HepG2 (cell line): Measurements from ENCODE around the gene AUTS2. TPM values are rescaled to one million over a fixed set of nuclear protein-coding genes. Genes with fewer than 3 reads are reported as not detected.

ENCODE experiments used
- ATAC-seq: fragments of 200-7000 bp; cut with Tn5 transposase; 3 replicates; pipeline ENCODE4 v1.9.1; 2020; ENCODE audit warnings: mild to moderate bottlenecking, moderate library complexity
- BruUV-seq: library from RNA; stranded (reverse); fragments of 400-500 nt; replicated peaks from 2 replicates; lab custom pipeline; 2021; lab: Mats Ljungman, UMichigan
- CTCF ChIA-PET: fragments of 300-600 bp; formaldehyde crosslinking; extraction: SDS; loops from one replicate; lab custom pipeline; 2021; ENCODE audit warnings: low total read pairs, inconsistent platforms, low intra/inter-chr PET ratio; lab: Yijun Ruan, JAX
- POLR2A ChIA-PET: fragments of 350-600 bp; sonication (Branson Sonifier 250); formaldehyde crosslinking; loops from one replicate; lab custom pipeline; 2020; ENCODE audit warnings: antibody characterized with exemption, inconsistent platforms; lab: Yijun Ruan, JAX
- DNase-seq: peaks from one replicate; pipeline ENCODE4 v3.0.0-alpha.2; 2015; ENCODE audit warnings: low spot score
- FAIRE-seq: peaks from 3 replicates; lab custom pipeline; 2011; peaks lifted over from hg19 to GRCh38; lab: Jason Lieb, UNC
- H2AFZ ChIP-seq: one replicate; pipeline ENCODE4 v1.6.1; 2011; ENCODE audit warnings: low read length, inconsistent platforms
- H3K27ac ChIP-seq: fragments of 300-600 bp; 3 replicates; pipeline ENCODE4 v1.8.0; 2011; ENCODE audit warnings: mixed run types, mild to moderate bottlenecking, mixed read lengths, low read length, inconsistent platforms; ENCODE audit not compliant: insufficient read depth; ENCODE audit errors: extremely low read length
- H3K27me3 ChIP-seq, 2 experiments: fragments of 200-600 bp in 1 of 2; 2 replicates in 1 of 2; 3 replicates in 1 of 2; pipeline versions ENCODE4 v1.6.0 to v1.8.0; 2011; ENCODE audit warnings: low read length in 2 of 2, mild to moderate bottlenecking in 2 of 2, moderate library complexity in 2 of 2, inconsistent platforms in 1 of 2; ENCODE audit not compliant: insufficient read depth in 2 of 2, control insufficient read depth in 1 of 2
- H3K36me3 ChIP-seq, 2 experiments: fragments of 200-600 bp in 1 of 2; replicated peaks in 1 of 2; 2 replicates in 1 of 2; 3 replicates in 1 of 2; pipeline versions ENCODE4 v1.5.1 to v1.8.0; 2011; ENCODE audit warnings: low read length in 2 of 2, inconsistent platforms in 1 of 2; ENCODE audit not compliant: insufficient read depth in 2 of 2, control insufficient read depth in 1 of 2
- H3K4me1 ChIP-seq: 2 replicates; pipeline ENCODE4 v1.5.1; 2012; ENCODE audit warnings: low read length, inconsistent platforms; ENCODE audit not compliant: insufficient read depth
- H3K4me2 ChIP-seq: 2 replicates; pipeline ENCODE4 v1.6.0; 2011; ENCODE audit warnings: low read depth, low read length, inconsistent platforms
- H3K4me3 ChIP-seq, 3 experiments: fragments of 200-600 bp in 1 of 3; sonication (generic), shearing (Covaris generic) in 1 of 3; replicated peaks in 1 of 3; 2 replicates each; pipeline ENCODE4 v1.5.1; 2011 to 2016; ENCODE audit warnings: low read length in 3 of 3, inconsistent platforms in 2 of 3, low read depth in 2 of 3, mild to moderate bottlenecking in 2 of 3, control low read depth in 1 of 3, mixed read lengths in 1 of 3; ENCODE audit not compliant: insufficient read depth in 1 of 3
- H3K79me2 ChIP-seq: one replicate; pipeline ENCODE4 v1.6.1; 2011; ENCODE audit warnings: low read length, inconsistent platforms; ENCODE audit not compliant: insufficient read depth
- H3K9ac ChIP-seq: 2 replicates; pipeline ENCODE4 v1.6.0; 2011; ENCODE audit warnings: mild to moderate bottlenecking, low read depth, low read length, inconsistent platforms; ENCODE audit not compliant: insufficient read depth
- H3K9me3 ChIP-seq: 2 replicates; pipeline ENCODE4 v1.5.1; 2012; ENCODE audit warnings: mild to moderate bottlenecking, low read length
- H4K20me1 ChIP-seq: 2 replicates; pipeline ENCODE4 v1.6.0; 2011; ENCODE audit warnings: inconsistent platforms, mild to moderate bottlenecking, low read length, moderate library complexity; ENCODE audit not compliant: insufficient read depth
- JUND ChIP-seq: sonication (generic); formaldehyde crosslinking; IDR thresholded peaks from 2 replicates; pipeline ENCODE4 v1.8.0; 2022; ENCODE audit warnings: mild to moderate bottlenecking, missing genetic modification reagents
- KDM1A ChIP-seq: IDR thresholded peaks from 2 replicates; pipeline ENCODE4 v1.6.1; 2016; ENCODE audit warnings: missing compliant biosample characterization
- RORA ChIP-seq: sonication (generic); formaldehyde crosslinking; IDR thresholded peaks from 2 replicates; pipeline ENCODE4 v1.5.0; 2020; ENCODE audit warnings: mild to moderate bottlenecking, missing genetic modification reagents, moderate library complexity
- SYNCRIP ChIP-seq: fragments of 200-400 bp; formaldehyde crosslinking; IDR thresholded peaks from 2 replicates; pipeline ENCODE4 v1.6.1; 2018; ENCODE audit warnings: mild to moderate bottlenecking, low read depth, low read length; ENCODE audit not compliant: insufficient read depth
- TAF15 ChIP-seq: fragments of 200-400 bp; formaldehyde crosslinking; IDR thresholded peaks from one replicate; pipeline ENCODE4 v1.6.1; 2018; ENCODE audit warnings: mild to moderate bottlenecking, low read depth, low read length; ENCODE audit not compliant: poor library complexity, severe bottlenecking
- TOE1 ChIP-seq: sonication (generic); formaldehyde crosslinking; IDR thresholded peaks from 2 replicates; pipeline ENCODE4 v1.4.0; 2020; ENCODE audit warnings: mild to moderate bottlenecking, missing genetic modification reagents
- ZNF230 ChIP-seq: sonication (generic); formaldehyde crosslinking; IDR thresholded peaks from 2 replicates; pipeline ENCODE4 v1.4.0; 2020; ENCODE audit warnings: mild to moderate bottlenecking, missing genetic modification reagents
- ZNF569 ChIP-seq: sonication (generic); formaldehyde crosslinking; IDR thresholded peaks from 2 replicates; pipeline ENCODE4 v1.5.0; 2020; ENCODE audit warnings: mild to moderate bottlenecking, missing genetic modification reagents, moderate library complexity, borderline replicate concordance
- ZNF775 ChIP-seq: sonication (generic); formaldehyde crosslinking; IDR thresholded peaks from 2 replicates; pipeline ENCODE4 v1.4.0; 2020; ENCODE audit warnings: missing genetic modification reagents, mild to moderate bottlenecking, moderate library complexity, borderline replicate concordance
- WGBS: methylation state at CpG from one replicate; pipeline ENCODE4 v1.1.6; 2017; ENCODE audit warnings: low lambda C conversion rate; 5-methylcytosine and 5-hydroxymethylcytosine counted together
- in situ Hi-C: cut with HindIII; loops from 2 replicates; pipeline ENCODE4 v1.10.0; 2017; ENCODE audit warnings: low pct_unique_long_range_greater_than_20kb; ENCODE audit not compliant: extremely low pct_ligation_motif_present
- intact Hi-C: fragments of 100-400 bp; cut with micrococcal nuclease; formaldehyde crosslinking; loops from one replicate; pipeline ENCODE4 v1.10.0; 2022; ENCODE audit not compliant: unreplicated experiment
- polyA plus RNA-seq, 8 experiments: library from polyadenylated mRNA; depleted of rRNA in 3 of 8; stranded (reverse) in 7 of 8; unstranded in 1 of 8; fragments of >200 nt; fragmentation: Illumina TruSeq in 4 of 8; extraction: Trizol in 4 of 8; gene quantifications; 2 replicates each; pipeline versions ENCODE4 v1.2.1 to v1.2.3, GENCODE V29; 2011 to 2016; ENCODE audit warnings: low read depth in 4 of 8, missing spikeins in 1 of 8, mixed read lengths in 1 of 8; ENCODE audit not compliant: insufficient read depth in 1 of 8
- total RNA-seq, 5 experiments: library from RNA; depleted of rRNA; stranded (reverse); fragments of >200 nt; fragmentation: Illumina TruSeq; extraction: Trizol; gene quantifications; 2 replicates each; pipeline ENCODE4 v1.2.3, GENCODE V29; 2016; ENCODE audit warnings: low read depth in 1 of 5
- TF ChIP-seq, protein P1 (sequence below): sonication (generic); formaldehyde crosslinking; IDR thresholded peaks from 2 replicates; pipeline ENCODE4 v1.4.0; 2020; ENCODE audit warnings: mild to moderate bottlenecking, missing genetic modification reagents
- TF ChIP-seq, protein P2 (sequence below): sonication (generic); formaldehyde crosslinking; IDR thresholded peaks from 2 replicates; pipeline ENCODE4 v1.5.0; 2020; ENCODE audit warnings: missing genetic modification reagents

AUTS2 gene
- total and polyA plus RNA-seq, 2 of the 13 experiments (the other 11 are each of a cell fraction or from before 2014, with no cell fraction given), result 0.38 TPM; not detected in 1

DNA sequence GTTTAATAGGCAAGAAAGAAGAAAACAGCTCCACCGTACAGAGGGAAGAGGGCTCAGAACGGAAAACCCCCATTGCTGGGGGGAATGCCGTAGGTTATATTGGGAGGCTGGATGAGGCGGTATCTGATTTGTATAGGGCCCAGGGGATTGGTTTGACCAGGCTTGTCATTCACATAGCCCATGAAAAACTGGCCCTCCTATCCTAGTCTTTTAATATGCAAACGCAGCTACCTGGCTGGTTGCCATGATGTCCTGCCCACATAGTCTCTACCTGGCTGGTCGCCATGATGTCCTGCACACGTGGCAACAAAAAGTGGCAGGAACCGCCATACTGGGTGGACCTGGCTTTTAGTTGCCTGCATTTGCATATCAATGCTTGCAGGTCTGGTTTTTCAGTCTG lies 84.7 kb downstream of the AUTS2 start:
- no peaks in the 10 kb centered on the region for H3K4me1 ChIP-seq
- 49% methylated on average over 6 of the region's 8 CpGs for WGBS
- no peak for ATAC-seq
- no peak overlapping the region for H2AFZ ChIP-seq
- BruUV-seq, result no TSS peak
- no peaks in the 10 kb centered on the region for H4K20me1 ChIP-seq
- H3K27ac ChIP-seq, result no peak overlapping the region
- H3K36me3 ChIP-seq, result no peaks in the 10 kb centered on the region
- no peak for FAIRE-seq
- POLR2A ChIA-PET, result no interaction called here
- DNase-seq, result no peak
- no peak overlapping the region for H3K9ac ChIP-seq
- H3K27me3 ChIP-seq, result no peaks in the 10 kb centered on the region
- H3K4me2 ChIP-seq, result no peak overlapping the region
- in situ Hi-C loops, result no loop called here
- intact Hi-C loops, result no loop called here
- no peak overlapping the region for H3K4me3 ChIP-seq
- no peaks in the 10 kb centered on the region for H3K9me3 ChIP-seq
- TF ChIP-seq ZNF569 (CRISPR knock-in tag) (no peak), ZNF230 (CRISPR knock-in tag) (no peak), TAF15 (no peak), KDM1A (CRISPR knock-in tag) (no peak), TOE1 (no peak), RORA (CRISPR knock-in tag) (no peak), ZNF775 (no peak), JUND (CRISPR knock-in tag) (no peak), SYNCRIP (no peak)
- TF ChIP-seq, protein P1, sequence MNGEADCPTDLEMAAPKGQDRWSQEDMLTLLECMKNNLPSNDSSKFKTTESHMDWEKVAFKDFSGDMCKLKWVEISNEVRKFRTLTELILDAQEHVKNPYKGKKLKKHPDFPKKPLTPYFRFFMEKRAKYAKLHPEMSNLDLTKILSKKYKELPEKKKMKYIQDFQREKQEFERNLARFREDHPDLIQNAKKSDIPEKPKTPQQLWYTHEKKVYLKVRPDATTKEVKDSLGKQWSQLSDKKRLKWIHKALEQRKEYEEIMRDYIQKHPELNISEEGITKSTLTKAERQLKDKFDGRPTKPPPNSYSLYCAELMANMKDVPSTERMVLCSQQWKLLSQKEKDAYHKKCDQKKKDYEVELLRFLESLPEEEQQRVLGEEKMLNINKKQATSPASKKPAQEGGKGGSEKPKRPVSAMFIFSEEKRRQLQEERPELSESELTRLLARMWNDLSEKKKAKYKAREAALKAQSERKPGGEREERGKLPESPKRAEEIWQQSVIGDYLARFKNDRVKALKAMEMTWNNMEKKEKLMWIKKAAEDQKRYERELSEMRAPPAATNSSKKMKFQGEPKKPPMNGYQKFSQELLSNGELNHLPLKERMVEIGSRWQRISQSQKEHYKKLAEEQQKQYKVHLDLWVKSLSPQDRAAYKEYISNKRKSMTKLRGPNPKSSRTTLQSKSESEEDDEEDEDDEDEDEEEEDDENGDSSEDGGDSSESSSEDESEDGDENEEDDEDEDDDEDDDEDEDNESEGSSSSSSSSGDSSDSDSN (CRISPR knock-in tag), result no peak
- TF ChIP-seq, protein P2, sequence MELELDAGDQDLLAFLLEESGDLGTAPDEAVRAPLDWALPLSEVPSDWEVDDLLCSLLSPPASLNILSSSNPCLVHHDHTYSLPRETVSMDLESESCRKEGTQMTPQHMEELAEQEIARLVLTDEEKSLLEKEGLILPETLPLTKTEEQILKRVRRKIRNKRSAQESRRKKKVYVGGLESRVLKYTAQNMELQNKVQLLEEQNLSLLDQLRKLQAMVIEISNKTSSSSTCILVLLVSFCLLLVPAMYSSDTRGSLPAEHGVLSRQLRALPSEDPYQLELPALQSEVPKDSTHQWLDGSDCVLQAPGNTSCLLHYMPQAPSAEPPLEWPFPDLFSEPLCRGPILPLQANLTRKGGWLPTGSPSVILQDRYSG, result no peak
- TF ChIP-seq, all 625 proteins: peak for 0
- CTCF ChIA-PET, result no interaction called here
- H3K79me2 ChIP-seq, result no peaks in the 10 kb centered on the region
